Measurements from ENCODE around the gene XPNPEP3.
A peak's percentile ranks its signal among the peaks of the same experiment; 100 is the strongest.
"Not testable (repeated sequence)": the region's sequence is repeated elsewhere in the genome, so short reads cannot be mapped to it uniquely, and the experiment has no call there.

Gene XPNPEP3

DNA sequence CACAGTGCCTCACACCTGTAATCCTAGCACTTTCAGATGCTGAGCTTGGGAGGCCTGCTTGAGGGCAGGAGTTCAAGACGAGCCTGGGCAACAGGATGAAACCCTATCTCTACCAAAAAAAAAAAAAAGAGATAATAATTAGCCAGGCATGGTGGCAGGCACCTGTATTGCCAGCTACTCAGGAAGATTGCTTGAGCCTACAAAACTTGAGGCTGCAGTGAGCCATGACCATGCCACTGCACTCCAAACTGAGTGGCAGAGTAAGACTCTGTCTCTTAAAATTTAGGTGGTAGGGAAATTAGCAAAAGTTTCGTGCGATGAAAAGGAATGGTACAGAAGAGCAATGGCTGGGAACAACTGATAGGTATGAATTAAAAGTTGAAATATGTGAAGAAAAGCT lies 18.5 kb upstream of the XPNPEP3 start:
- Histone ChIP-seq H3K36me3 (ENCODE audit: insufficient read depth, low read length) (peaks cover 89% of the 10 kb centered on the region), H3K79me2 (ENCODE audit: insufficient read depth, low read length) (peaks cover 6% of the 10 kb centered on the region), H3K4me3 (ENCODE audit: low read depth, low read length, poor library complexity, severe bottlenecking) (no peak overlapping the region), H3F3A (ENCODE audit: insufficient read depth, low read length) (peaks cover 8% of the 10 kb centered on the region; the same call in 1 of the 2 replicates), H3K27ac (ENCODE audit: low read depth, low read length, poor library complexity, severe bottlenecking) (no peak overlapping the region), H3K9me3 (ENCODE audit: low read length) (no peaks in the 10 kb centered on the region), H3K27me3 (ENCODE audit: insufficient read depth, low read length) (no peaks in the 10 kb centered on the region), H2AFZ (ENCODE audit: low read length) (no peak overlapping the region), H4K20me1 (ENCODE audit: insufficient read depth, low read length) (no peaks in the 10 kb centered on the region; the same call in 1 of the 2 replicates), H3K9ac (ENCODE audit: low read length) (no peak overlapping the region), H3K9me2 (ENCODE audit: low read depth, low read length) (no peaks in the 10 kb centered on the region), H3K4me1 (ENCODE audit: insufficient read depth, low read length, severe bottlenecking) (no peaks in the 10 kb centered on the region), H3K4me2 (ENCODE audit: low read length) (no peak overlapping the region)
- TF ChIP-seq, protein P1, sequence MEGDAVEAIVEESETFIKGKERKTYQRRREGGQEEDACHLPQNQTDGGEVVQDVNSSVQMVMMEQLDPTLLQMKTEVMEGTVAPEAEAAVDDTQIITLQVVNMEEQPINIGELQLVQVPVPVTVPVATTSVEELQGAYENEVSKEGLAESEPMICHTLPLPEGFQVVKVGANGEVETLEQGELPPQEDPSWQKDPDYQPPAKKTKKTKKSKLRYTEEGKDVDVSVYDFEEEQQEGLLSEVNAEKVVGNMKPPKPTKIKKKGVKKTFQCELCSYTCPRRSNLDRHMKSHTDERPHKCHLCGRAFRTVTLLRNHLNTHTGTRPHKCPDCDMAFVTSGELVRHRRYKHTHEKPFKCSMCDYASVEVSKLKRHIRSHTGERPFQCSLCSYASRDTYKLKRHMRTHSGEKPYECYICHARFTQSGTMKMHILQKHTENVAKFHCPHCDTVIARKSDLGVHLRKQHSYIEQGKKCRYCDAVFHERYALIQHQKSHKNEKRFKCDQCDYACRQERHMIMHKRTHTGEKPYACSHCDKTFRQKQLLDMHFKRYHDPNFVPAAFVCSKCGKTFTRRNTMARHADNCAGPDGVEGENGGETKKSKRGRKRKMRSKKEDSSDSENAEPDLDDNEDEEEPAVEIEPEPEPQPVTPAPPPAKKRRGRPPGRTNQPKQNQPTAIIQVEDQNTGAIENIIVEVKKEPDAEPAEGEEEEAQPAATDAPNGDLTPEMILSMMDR (IDR thresholded peaks at IDR 0.05; ENCODE audit: low read length): no peak
- TF ChIP-seq EZH2 (IDR thresholded peaks at IDR 0.05; ENCODE audit: borderline replicate concordance, low read length): no peak

DNA sequence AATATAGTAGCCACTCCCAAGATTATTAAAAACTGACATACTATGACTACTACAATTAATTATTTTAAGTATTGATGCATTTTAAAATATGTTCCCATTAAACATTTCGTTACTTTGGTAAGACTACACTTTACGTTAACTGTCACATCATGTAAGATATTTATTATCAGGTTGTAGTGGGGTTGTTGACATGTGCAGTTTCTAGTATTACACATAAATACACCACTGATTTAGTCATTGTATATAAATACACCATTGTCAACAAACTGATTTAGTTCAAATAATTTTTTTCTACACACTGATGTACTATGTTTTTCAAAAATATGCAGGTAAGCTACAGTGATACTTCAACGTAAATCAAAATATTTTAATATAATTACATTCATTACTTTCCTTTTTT lies 12.0 kb upstream of the XPNPEP3 start:
- H3K4me2 ChIP-seq (ENCODE audit: low read length): no peak overlapping the region
- H3K79me2 ChIP-seq (ENCODE audit: insufficient read depth, low read length): peaks cover 12% of the 10 kb centered on the region; the same call in 1 of the 2 replicates
- H2AFZ ChIP-seq (ENCODE audit: low read length): no peak overlapping the region
- no peak overlapping the region for H3K9ac ChIP-seq (ENCODE audit: low read length)
- H3K36me3 ChIP-seq (ENCODE audit: insufficient read depth, low read length): peaks cover 96% of the 10 kb centered on the region
- TF ChIP-seq, protein P1 (IDR thresholded peaks at IDR 0.05; ENCODE audit: low read length): no peak
- TF ChIP-seq EZH2 (IDR thresholded peaks at IDR 0.05; ENCODE audit: borderline replicate concordance, low read length): no peak
- H3F3A ChIP-seq (ENCODE audit: insufficient read depth, low read length): no peaks in the 10 kb centered on the region
- no peaks in the 10 kb centered on the region for H3K27me3 ChIP-seq (ENCODE audit: insufficient read depth, low read length)
- H3K4me3 ChIP-seq (ENCODE audit: low read depth, low read length, poor library complexity, severe bottlenecking): no peak overlapping the region
- no peaks in the 10 kb centered on the region for H3K9me3 ChIP-seq (ENCODE audit: low read length)
- no peaks in the 10 kb centered on the region for H4K20me1 ChIP-seq (ENCODE audit: insufficient read depth, low read length)
- no peaks in the 10 kb centered on the region for H3K9me2 ChIP-seq (ENCODE audit: low read depth, low read length)
- no peak overlapping the region for H3K27ac ChIP-seq (ENCODE audit: low read depth, low read length, poor library complexity, severe bottlenecking)
- no peaks in the 10 kb centered on the region for H3K4me1 ChIP-seq (ENCODE audit: insufficient read depth, low read length, severe bottlenecking)

DNA sequence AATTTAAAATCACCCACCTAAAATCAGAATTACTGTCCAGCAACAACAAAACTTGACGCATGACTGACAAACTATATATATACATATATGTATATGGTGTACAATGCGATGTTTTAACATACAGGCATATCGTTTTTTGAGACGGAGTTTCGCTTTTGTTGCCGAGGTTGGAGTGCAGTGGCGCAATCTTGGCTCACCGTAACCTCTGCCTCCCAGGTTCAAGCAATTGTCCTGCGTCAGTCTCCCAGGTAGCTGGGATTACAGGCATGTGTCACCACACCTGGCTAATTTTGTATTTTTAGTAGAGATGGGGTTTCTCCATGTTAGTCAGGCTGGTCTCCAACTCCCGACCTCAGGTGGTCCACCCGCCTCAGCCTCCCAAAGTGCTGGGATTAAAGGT lies 11.1 kb upstream of the XPNPEP3 start:
- not testable (repeated sequence) for H3K9me3 ChIP-seq (ENCODE audit: low read length); H3K9ac ChIP-seq (ENCODE audit: low read length); H3K4me2 ChIP-seq (ENCODE audit: low read length); H3K9me2 ChIP-seq (ENCODE audit: low read depth, low read length); H3K27ac ChIP-seq (ENCODE audit: low read depth, low read length, poor library complexity, severe bottlenecking); H3K4me1 ChIP-seq (ENCODE audit: insufficient read depth, low read length, severe bottlenecking); H3K4me3 ChIP-seq (ENCODE audit: low read depth, low read length, poor library complexity, severe bottlenecking); H3K27me3 ChIP-seq (ENCODE audit: insufficient read depth, low read length); H2AFZ ChIP-seq (ENCODE audit: low read length); H3F3A ChIP-seq (ENCODE audit: insufficient read depth, low read length); H4K20me1 ChIP-seq (ENCODE audit: insufficient read depth, low read length)
- H3K36me3 ChIP-seq (ENCODE audit: insufficient read depth, low read length): peaks cover 95% of the 10 kb centered on the region
- H3K79me2 ChIP-seq (ENCODE audit: insufficient read depth, low read length): peaks cover 21% of the 10 kb centered on the region; the same call in 1 of the 2 replicates

DNA sequence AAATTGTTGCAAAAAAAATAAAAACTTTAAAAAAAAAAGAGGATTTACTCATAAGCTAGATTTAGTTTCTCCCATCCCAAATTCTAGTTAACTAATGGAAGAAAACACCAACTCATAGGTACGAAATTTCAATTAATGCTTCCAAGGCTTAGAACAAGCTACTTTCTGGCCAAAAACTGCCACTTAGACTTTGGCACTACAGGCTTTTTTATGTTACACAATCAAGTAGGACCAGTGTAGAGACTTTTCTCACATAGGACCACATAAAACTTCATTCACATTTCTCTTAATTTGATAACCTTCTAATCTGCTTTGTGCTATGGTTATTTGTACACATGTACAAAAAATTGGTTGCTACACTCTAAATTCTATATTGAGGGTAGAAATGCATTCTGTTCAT lies 3.6 kb upstream of the XPNPEP3 start:
- peaks cover 44% of the 10 kb centered on the region for H3K36me3 ChIP-seq (ENCODE audit: insufficient read depth, low read length)
- no peaks in the 10 kb centered on the region for H3K9me3 ChIP-seq (ENCODE audit: low read length)
- no peaks in the 10 kb centered on the region for H3K27me3 ChIP-seq (ENCODE audit: insufficient read depth, low read length)
- H3K4me2 ChIP-seq (ENCODE audit: low read length): peak overlapping the region; percentile 98
- H3K4me3 ChIP-seq (ENCODE audit: low read depth, low read length, poor library complexity, severe bottlenecking): peak overlapping the region; percentile 94
- no peaks in the 10 kb centered on the region for H3K9me2 ChIP-seq (ENCODE audit: low read depth, low read length)
- H3K4me1 ChIP-seq (ENCODE audit: insufficient read depth, low read length, severe bottlenecking): peaks cover 44% of the 10 kb centered on the region
- H3K27ac ChIP-seq (ENCODE audit: low read depth, low read length, poor library complexity, severe bottlenecking): no peak overlapping the region
- H3K79me2 ChIP-seq (ENCODE audit: insufficient read depth, low read length): peaks cover 83% of the 10 kb centered on the region
- H4K20me1 ChIP-seq (ENCODE audit: insufficient read depth, low read length): no peaks in the 10 kb centered on the region
- no peak overlapping the region for H2AFZ ChIP-seq (ENCODE audit: low read length)
- TF ChIP-seq EZH2 (IDR thresholded peaks at IDR 0.05; ENCODE audit: borderline replicate concordance, low read length): no peak
- TF ChIP-seq, protein P1 (IDR thresholded peaks at IDR 0.05; ENCODE audit: low read length): no peak
- peak overlapping the region; percentile 94 for H3K9ac ChIP-seq (ENCODE audit: low read length)
- H3F3A ChIP-seq (ENCODE audit: insufficient read depth, low read length): no peaks in the 10 kb centered on the region
